Hepatocyte (in vitro differentiated cells): ENCODE results near the gene LRRIQ1.
A peak's percentile ranks its signal among the peaks of the same experiment; 100 is the strongest.

Source experiments
- EZH2 ChIP-seq: fragments of 200-600 bp; sonication (generic); IDR thresholded peaks from 2 replicates; pipeline ENCODE4 v1.6.1; 2016; ENCODE audit warnings: antibody characterized with exemption, mild to moderate bottlenecking, borderline replicate concordance
- EZH2phosphoT487 ChIP-seq: fragments of 200-600 bp; sonication (generic); IDR thresholded peaks from one replicate; pipeline ENCODE4 v1.6.1; 2018; ENCODE audit warnings: antibody characterized with exemption, mild to moderate bottlenecking, low read depth, moderate library complexity; ENCODE audit not compliant: unreplicated experiment, severe bottlenecking
- TF ChIP-seq, protein P1 (sequence below): fragments of 200-600 bp; sonication (generic); IDR thresholded peaks from 2 replicates; pipeline ENCODE4 v1.5.1; 2016; ENCODE audit warnings: antibody characterized with exemption, mild to moderate bottlenecking; ENCODE audit not compliant: poor library complexity

DNA sequence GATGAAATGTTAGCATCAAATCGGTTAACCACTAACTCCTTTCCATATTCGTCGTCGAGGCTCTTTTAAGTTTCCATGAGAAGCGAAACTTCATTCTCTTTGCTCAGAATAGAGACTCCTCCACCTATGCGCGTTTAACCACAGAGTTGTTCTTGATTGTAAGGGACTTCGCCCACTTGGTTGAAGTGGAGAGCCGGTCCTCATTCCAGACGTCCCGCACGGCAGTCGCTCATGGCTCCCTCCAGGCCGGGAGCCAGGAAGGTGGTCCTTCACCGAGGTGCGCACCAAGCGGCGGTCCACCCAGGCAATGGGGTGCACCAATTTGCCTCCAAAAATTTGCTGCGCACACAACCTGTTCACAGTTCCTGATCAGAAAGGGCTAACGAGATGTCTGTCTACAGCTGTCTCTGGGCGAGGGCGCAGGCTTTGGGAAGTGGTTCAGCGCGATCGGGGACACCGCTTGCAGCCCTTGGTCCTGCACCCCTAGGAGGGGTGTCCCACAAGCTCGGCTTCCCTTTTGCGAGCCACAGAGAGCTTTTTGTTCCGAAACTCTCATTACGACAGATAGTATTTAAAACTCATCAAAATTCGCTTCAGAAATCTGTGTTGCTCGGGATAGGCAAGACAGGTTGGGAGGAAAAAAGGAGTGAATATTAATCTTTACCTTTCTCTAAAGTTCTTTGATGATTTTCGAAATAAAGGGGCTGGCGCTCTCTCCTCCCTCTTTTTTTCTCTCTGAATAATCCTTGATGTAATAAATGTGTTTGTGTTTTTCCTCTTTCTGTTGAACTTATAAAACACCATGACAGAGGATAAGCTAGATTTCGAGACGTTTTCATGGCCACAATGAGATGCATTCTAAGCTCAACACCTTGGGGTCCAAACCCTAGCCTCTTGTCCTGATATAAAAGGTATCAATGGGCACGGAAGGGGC, 237.5 kb downstream of the LRRIQ1 start:
- TF ChIP-seq, protein P1, sequence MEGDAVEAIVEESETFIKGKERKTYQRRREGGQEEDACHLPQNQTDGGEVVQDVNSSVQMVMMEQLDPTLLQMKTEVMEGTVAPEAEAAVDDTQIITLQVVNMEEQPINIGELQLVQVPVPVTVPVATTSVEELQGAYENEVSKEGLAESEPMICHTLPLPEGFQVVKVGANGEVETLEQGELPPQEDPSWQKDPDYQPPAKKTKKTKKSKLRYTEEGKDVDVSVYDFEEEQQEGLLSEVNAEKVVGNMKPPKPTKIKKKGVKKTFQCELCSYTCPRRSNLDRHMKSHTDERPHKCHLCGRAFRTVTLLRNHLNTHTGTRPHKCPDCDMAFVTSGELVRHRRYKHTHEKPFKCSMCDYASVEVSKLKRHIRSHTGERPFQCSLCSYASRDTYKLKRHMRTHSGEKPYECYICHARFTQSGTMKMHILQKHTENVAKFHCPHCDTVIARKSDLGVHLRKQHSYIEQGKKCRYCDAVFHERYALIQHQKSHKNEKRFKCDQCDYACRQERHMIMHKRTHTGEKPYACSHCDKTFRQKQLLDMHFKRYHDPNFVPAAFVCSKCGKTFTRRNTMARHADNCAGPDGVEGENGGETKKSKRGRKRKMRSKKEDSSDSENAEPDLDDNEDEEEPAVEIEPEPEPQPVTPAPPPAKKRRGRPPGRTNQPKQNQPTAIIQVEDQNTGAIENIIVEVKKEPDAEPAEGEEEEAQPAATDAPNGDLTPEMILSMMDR: no peak
- TF ChIP-seq EZH2 (peak; percentile 10), EZH2phosphoT487 (no peak)
